HG03039 (cell line): ENCODE data around the gene RUNX2.
"Not testable (repeated sequence)": the region's sequence is repeated elsewhere in the genome, so short reads cannot be mapped to it uniquely, and the experiment has no call there.

Source experiments
- ATAC-seq: cut with Tn5 transposase; IDR thresholded peaks from one replicate; pipeline ENCODE4 v1.9.1; 2021; ENCODE audit warnings: mild to moderate bottlenecking, moderate library complexity; ENCODE audit not compliant: unreplicated experiment

Gene RUNX2

GRCh38 chr6:45545416-45545815 lies 217.3 kb downstream of the RUNX2 start:
- no peak for ATAC-seq

- peak; percentile 90 for ATAC-seq
Observed at GRCh38 chr6:45548657-45549515, 220.8 kb downstream of the RUNX2 start.

- no peak for ATAC-seq
Observed at GRCh38 chr6:45552536-45552935, 224.4 kb downstream of the RUNX2 start.

GRCh38 chr6:45553730-45554344 lies 225.7 kb downstream of the RUNX2 start:
- ATAC-seq = no peak

- ATAC-seq = no peak
Observed at GRCh38 chr6:45554591-45554990, 226.5 kb downstream of the RUNX2 start.

- no peak for ATAC-seq
Observed at GRCh38 chr6:45555981-45556771, 228.0 kb downstream of the RUNX2 start.

GRCh38 chr6:45556828-45557227 lies 228.7 kb downstream of the RUNX2 start:
- no peak for ATAC-seq

- no peak for ATAC-seq
Observed at GRCh38 chr6:45557454-45557853, 229.3 kb downstream of the RUNX2 start.

- peak; percentile 67 for ATAC-seq
Observed at GRCh38 chr6:45558858-45559257, 230.7 kb downstream of the RUNX2 start.

- ATAC-seq = not testable (repeated sequence)
Observed at GRCh38 chr6:45560321-45560820, 232.2 kb downstream of the RUNX2 start.

GRCh38 chr6:45562171-45562570 lies 234.0 kb downstream of the RUNX2 start:
- no peak for ATAC-seq

- no peak for ATAC-seq
Observed at GRCh38 chr6:45563041-45563440, 234.9 kb downstream of the RUNX2 start.

- no peak for ATAC-seq
Observed at GRCh38 chr6:45563844-45564243, 235.7 kb downstream of the RUNX2 start.

- no peak for ATAC-seq
Observed at GRCh38 chr6:45566882-45567281, 238.8 kb downstream of the RUNX2 start.

GRCh38 chr6:45567879-45568278 lies 239.7 kb downstream of the RUNX2 start:
- ATAC-seq = no peak

GRCh38 chr6:45568626-45569025 lies 240.5 kb downstream of the RUNX2 start:
- no peak for ATAC-seq

- ATAC-seq = no peak
Observed at GRCh38 chr6:45569210-45569945, 241.2 kb downstream of the RUNX2 start.

- no peak for ATAC-seq
Observed at GRCh38 chr6:45571159-45571558, 243.0 kb downstream of the RUNX2 start.

- ATAC-seq = no peak
Observed at GRCh38 chr6:45572833-45573232, 244.7 kb downstream of the RUNX2 start.

GRCh38 chr6:45574014-45574461 lies 245.9 kb downstream of the RUNX2 start:
- ATAC-seq = no peak

- ATAC-seq = no peak
Observed at GRCh38 chr6:45574885-45575284, 246.8 kb downstream of the RUNX2 start.
